GM18505 (cell line): ENCODE results near the gene ROCK2.

Experiments used
- ATAC-seq: cut with Tn5 transposase; IDR thresholded peaks from one replicate; pipeline ENCODE4 v1.9.1; 2021; ENCODE audit not compliant: unreplicated experiment
- POLR2A ChIP-seq: IDR thresholded peaks from 4 replicates; pipeline ENCODE4 v1.6.1; 2011; ENCODE audit warnings: borderline replicate concordance; ENCODE audit not compliant: insufficient read depth, insufficient read length; ENCODE audit errors: extremely low read depth

ROCK2 gene

DNA sequence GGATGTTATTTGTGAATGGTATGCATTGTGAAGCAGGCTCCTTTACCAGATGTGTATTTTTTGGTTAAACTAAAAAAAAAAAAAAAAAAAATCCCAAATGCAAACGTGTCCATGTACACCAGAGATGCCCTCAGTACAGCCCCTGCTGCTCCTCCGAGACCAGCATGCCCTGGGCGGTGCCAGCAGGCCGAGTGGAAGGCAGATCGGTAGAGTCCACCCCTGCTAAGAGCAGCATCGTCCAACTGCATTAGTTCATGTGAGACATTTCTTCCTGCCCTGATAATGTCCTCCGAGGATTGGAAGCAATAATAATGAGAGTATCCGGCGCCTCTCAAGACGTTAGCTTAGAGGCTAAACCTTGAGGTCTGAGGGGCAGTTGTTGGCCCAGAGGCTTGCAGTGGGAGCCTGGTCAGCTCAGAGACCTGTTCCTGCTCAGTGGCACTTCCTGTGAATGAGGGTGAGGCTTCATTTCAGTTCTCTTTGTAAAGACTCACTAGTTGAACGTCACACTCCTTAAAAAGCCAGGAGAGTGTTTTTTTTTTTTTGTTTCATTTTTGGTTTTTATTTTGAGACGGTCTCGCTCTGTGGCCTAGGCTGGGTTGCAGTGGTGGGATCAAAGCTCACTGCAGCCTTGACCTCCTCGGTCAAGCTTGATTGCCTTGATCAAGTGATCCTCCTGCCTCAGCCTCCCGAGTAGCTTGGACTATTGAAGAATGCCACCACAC, 183.5 kb downstream of the ROCK2 start:
- TF ChIP-seq POLR2A: peak; percentile 44

DNA sequence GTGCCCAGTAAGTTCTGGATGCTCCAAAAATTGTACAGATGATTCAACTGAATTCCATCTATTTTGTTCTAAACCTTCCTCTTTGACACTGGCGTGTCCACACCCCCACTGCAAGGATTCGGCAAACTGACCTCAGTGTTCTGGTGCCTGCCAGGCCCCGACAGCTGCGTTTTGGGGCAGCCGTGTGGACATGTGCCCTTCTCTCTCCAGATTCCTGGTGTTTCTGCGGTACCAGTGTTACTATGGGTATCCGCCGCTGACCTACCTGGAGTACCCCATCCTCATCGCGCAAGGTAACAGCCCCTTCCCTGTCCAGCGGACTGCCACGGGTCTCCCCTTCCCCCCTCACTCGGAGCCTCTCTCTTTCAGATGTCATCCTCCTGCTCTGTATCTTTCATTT, 184.2 kb downstream of the ROCK2 start:
- no peak for ATAC-seq
- TF ChIP-seq POLR2A: no peak

More for the DNA sequence above, 183.5 kb downstream of the ROCK2 start:
- ATAC-seq: peak; percentile 67

DNA sequence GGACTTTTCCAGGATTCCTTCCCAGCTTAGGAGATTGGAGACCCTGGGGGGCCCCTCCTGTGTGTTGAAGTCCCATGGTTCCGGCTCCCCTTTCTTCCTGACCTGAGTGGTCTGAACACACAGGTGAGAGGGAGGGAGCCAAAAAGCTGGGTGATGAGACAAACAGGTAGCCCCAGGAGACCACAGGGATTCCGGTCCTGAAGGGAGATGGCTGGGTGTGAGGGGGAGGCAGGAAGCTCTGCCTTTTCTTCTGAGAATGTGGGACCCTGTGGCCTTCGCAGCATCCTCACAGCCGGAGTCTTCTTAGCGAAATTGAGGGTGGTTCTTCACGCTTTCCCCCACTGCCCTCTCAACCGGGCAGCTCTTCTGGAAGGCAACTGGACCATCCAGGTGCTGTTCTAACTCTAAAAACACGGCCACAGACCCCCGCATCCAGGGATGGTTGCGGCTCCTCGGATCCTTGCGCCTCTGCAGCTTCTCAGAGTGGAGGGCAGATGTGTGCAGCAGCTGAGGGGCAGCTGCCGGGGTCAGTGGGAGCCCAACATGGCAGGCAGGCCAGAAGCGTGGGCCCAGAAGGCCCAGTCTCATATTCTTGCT, 184.8 kb downstream of the ROCK2 start:
- TF ChIP-seq POLR2A: no peak
- no peak for ATAC-seq

DNA sequence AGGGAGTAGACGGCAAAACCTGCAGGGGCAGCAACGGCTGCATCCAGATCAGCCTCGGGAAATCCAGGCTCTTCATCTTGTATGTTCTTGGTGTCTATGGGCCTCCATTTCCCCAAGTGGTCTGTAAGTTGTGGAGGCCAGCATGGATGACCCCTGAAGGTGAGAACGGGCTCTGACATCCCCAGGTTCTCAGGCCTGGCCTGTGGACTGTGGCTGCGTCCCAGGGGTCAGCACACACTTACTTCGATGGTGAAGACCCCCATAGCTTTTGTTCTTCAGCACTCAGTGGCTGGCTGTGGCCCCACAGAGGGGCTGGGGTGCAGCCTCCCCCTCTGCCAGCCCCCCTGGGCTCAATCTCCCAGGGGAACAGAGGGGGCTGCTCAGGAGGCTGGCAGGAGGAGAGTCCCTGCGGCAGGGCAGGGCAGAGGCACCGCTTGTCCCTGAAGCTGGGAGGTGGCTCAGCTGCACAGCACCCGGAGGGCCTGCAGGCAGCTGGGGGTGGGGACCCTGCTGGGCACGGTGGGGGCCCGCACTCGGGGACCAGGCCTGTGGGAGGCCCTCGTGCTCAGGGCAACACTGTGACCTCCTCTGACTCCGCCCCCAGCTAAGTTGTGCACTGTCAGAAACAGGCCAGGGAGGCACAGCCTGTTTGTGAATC, 185.4 kb downstream of the ROCK2 start:
- ATAC-seq: no peak
- no peak for TF ChIP-seq POLR2A

DNA sequence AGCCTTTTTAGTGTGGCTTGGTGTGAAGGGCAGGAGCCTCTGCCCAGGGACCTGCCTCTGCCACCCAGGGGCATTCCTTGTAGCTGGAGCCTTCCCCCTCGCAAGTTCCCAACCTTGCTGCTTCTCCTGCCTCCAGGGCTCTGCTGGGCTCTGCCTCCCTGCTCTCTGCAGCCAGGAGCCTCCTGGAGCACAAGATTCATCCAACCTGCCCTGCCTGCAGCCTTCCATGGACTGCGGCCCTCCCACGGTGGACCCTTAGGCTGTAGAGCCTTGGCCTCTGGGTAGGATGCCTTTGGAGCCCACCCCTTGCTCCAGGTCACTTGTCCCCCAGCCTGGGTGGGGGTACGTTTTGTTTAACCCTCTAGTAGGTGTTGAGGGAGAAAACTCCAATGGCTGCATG, 186.7 kb downstream of the ROCK2 start:
- TF ChIP-seq POLR2A: no peak
- ATAC-seq: no peak

DNA sequence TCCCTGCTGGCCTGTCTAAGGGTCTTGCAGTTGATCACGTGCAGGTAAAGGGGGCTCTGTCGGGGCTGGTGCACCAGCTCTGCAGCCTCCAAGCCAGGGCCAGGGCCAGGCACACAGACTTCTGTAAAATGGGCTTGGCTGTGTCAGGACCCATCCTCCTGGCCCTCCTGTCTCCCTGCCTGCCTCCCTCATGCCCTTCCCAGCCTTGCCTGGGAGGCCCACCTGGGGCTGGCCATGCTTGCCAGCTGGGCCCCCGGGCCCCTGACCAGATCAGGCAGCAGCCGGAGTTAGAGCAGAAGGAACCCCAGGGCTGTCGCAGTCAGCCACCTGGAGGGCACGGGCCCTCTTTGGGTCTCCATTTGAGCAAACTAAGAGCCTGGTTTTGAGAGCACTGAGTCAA, 187.1 kb downstream of the ROCK2 start:
- no peak for ATAC-seq
- TF ChIP-seq POLR2A: no peak

DNA sequence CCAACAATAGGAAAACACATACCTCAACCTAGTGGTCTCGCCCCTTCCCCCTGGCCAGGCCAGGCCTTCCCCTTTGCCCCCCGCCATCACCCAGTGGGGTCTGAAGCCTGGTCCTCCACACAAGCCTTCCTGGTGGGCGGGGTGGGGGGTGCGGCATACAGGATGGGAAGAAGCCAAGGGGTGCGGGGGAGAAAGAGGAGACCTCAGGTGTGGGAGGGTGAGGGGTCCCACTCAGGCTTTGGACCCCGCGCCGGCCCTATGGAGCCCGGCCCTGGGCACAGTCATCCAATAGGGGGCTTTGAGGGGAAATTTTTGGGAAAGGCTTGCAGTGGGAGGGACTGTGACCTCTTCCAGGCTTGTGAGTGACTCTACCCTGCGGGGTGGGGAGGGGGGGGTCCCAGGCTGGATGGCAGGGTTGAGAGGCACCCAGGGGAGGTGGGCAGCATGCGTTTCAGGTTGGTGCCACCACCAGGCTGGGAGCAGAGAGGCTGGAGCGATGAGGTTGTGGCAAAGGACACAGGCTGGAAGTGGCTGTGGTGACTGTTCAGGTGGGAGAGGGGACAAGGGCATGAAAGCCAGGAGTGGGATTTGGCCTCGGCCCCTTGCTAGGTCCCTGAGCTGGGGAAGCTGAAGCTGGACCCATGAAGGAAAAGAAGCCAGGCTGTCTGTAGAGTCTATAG, 187.9 kb downstream of the ROCK2 start:
- no peak for ATAC-seq
- no peak for TF ChIP-seq POLR2A

DNA sequence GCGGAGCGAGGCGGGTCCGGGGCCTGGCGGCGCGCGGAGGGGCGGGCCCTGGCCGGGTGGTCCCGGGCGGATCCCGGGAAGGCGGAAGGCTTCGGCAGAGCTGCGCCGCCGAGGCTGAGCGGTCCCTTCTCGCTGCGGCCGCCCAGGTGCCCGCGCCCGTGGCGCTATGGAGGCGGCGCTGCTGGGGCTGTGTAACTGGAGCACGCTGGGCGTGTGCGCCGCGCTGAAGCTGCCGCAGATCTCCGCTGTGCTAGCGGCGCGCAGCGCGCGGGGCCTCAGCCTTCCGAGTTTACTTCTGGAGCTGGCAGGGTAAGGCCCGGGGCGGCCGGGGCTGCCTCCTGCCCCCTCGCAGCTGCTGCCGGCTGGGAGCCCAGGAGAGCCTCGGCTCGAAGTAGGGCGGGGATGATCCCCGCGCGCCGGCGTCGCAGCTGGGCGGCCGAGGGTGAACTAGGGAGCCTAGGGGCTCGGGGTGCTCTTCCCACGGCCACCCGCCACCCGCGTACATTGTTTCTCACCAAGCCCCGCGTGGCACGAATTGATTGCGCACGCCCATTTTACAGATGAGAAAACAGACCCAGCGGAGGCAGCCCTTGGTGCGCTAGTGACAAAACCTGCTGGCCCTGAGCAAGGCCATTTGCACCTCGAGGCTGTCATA, 188.9 kb downstream of the ROCK2 start, which contains the start of gene SLC66A3:
TSS of gene SLC66A3 (plus strand) at position 87 of the 655 bp plus-strand sequence. CDS start at position 167, 80 bp downstream.
- TF ChIP-seq POLR2A: peak; percentile 73
- peak; percentile 72 for ATAC-seq

DNA sequence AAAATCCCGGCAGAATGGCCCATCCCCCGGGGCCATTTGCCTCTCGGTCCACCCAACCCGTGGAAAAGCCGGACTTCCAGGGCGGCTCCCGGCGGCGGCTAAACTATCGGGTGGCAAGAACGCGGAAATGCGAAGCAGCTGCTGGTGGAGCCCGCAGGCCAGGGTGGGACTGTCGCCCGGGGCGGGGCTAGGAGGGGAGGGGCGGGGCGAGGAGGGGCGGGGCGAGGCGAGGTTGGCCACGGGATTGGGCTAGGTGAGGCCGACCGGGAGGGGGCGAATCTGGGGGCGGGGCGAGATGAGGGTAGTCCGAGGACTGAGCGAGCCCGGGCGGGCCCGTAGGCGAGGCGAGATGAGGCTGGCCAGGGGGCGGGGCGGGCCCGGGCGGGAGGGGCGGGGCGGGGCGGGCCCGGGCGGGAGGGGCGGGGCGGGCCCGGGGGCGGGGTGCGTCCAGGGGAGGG, 189.5 kb downstream of the ROCK2 start:
- peak; percentile 73 for ATAC-seq
- TF ChIP-seq POLR2A: peak; percentile 45

DNA sequence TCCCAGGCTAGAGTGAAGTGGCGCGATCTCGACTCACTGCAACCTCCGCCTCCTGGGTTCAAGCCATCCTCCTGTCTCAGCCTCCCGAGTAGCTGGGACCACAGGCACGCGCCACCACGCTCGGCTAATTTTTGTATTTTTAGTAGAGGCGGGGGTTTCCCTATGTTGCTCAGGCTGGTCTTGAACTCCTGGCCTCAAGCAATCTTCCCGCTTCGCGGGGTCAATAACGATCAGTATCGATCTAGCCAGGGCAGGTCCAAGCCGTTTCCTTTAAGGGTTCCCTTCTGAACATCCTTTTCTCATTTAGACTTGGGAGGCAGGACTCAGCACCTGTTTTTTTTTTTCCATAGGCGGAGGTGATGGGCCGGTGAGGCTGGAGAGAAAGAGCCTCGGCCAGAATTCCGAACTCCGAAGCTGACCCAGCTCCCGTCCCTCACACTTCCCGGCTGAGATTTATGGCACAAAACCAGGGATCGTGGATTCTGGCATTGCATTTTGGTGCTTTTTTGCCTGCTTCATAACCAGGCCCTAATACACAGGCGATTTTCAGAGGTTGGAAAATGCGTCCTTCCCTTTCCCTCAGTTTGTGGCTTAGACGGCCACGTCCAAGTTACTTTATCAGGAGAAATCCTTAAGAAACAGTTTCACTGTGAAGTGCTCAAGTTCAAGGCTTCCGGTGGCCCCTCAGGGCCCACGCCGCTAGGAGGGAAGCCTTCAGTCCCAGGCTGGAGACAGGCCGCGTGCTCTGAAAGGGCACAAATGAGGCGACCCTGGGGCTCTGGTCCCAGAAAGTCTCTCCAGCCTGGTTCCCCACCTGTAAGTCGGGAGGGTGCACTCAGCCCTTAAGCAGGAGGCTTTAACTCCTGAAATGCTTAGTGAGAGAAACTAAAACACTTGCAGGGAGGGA, 190.2 kb downstream of the ROCK2 start:
- ATAC-seq: peak; percentile 7
- TF ChIP-seq POLR2A: no peak

DNA sequence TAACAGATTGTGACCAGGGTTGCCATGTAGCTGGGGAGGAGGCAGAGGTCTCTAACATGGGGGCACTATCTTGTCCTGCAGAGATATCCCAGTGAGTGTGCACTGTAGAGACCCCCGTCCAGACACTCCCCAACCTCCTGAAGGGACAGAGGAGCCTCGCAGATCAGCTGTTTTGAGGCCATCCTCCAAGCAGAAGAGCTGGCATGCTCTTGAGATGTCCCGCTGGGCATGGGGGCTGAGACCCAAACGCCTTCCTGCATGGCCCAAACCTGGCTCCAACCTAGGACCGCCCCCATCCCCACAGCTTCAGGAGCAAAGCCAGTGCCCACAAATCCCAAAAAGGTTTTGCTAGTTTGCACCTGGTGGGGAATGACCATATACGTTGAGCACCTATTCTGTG, 191.8 kb downstream of the ROCK2 start:
- no peak for ATAC-seq
- TF ChIP-seq POLR2A: no peak

DNA sequence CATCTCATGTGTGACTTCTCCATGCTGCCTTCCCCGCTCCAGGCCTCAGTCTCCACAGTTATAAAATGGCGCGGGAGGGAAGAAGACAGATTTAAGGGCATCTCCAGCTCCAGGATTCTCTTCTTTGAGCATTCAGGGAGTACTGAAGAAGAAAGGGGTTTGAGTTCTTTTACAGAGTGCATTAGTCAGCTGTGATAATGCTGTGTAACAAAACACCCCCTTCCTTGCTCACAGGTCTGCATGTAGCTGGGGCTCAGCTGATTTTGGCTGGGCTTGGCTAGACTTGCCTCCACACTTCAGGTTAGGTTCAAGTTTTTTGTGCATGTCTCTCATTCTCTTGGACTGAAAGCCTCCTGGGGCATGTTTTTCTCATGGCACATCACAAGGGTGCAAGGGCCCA, 197.2 kb downstream of the ROCK2 start:
- no peak for ATAC-seq
- TF ChIP-seq POLR2A: no peak

DNA sequence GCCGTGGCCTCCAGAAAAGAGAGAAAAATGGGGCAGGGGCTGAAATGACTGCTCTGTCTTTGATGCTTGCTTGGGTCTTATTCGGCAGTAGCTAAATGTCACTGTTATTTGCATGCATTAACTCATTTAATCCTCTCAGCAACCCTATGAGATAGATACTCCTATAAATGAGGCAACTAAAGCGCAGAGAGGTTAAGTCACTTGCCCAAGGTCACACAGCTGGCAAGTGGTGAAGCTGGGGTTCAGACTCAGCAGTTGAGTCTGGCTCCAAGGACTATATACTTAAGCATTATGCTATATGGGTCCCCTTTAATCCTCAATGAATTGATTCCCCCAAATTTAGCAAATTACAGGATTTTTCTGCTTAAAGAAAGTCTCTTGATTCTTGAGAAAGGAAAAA, 198.4 kb downstream of the ROCK2 start:
- no peak for ATAC-seq

DNA sequence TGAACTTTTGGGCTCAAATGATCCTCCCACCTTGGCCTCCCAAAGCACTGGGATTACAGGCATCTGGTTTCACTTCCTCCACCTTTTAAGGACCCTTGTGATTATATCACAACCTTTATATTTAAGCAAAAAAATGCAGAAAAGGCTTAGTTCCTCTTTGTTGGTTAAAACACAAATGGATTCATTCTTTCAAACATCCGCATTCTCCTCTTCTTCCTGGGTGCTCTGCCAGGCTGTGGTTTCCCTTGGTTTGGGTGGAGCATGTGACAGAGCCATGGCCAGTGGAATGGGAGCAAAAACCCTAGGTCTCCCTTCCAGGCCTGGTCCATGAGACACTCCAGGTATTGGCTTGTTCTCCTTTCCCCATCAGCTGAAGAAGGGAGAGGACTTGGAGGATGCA, 199.1 kb downstream of the ROCK2 start:
- ATAC-seq: no peak
- no peak for TF ChIP-seq POLR2A

More for the DNA sequence above, 198.4 kb downstream of the ROCK2 start:
- TF ChIP-seq POLR2A: no peak
